ENCODE results near the gene AGER. TPM values are rescaled to one million over a fixed set of nuclear protein-coding genes. Genes with fewer than 3 reads are reported as not detected.

The AGER gene
- total and polyA plus RNA-seq, 9 of the 15 experiments (the other 6 are each of a cell fraction or from before 2014, with no cell fraction given), result 1.2 to 11.5 (median 4.1) TPM

DNA sequence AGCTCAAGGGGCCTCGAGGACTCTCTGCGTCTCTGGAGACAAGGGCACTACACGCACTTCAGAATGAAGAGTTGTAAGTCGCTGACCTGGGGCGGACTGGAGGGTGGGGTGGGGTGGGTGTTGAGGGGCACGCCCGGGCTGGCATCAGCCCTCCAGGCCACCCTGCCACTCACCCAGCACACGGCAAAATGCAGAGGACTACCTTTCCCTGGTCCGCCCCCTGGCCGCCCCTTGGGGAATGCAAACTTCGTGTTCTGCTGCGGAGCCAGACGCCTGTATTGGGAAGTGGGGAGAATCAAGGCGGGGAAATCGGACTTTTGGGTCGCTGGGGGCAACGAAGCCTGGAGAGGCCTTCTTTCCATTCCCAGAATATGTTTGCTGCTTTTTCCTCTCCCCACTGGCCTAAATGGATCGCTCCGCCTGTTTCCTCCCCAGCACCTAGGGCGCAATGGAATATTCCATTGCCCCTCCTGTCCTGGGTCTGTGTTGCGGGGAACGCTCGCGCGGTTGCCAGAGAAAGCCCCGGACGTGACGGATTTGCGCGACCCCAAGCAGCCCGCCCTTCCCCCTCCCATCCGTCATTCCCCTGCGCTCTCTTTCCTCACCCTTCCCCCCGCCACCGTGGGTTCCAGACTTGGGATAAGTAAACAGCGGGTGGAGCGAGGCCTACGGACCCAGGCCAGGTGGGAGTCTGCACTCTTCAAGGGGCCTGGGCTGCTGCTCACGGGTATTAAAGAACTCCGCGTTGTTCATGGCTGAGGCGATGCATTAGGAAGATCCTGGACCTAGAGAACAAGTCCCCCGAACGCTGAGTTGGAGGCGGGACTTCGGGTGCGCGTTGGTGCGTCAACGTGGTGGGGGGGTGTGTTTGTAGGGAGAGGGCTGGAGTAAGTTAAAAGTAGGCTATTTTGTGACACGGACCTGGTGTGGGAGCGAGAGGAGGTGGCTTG is 30.2 kb downstream of the AGER start, which contains the start of gene PPT2 (continued):
- TF ChIP-seq YY1 (IDR thresholded peaks at IDR 0.05; ENCODE audit: borderline replicate concordance in 1 of 3, control insufficient read depth in 1 of 3, extremely low read depth in 1 of 3, insufficient read depth in 3 of 3, insufficient read length in 1 of 3, insufficient replicate concordance in 2 of 3, low read depth in 1 of 3, low read length in 2 of 3), result no peak
- TF ChIP-seq RBM34 (IDR thresholded peaks at IDR 0.05; ENCODE audit: borderline replicate concordance, insufficient read depth, low read length), result no peak
- TF ChIP-seq SMAD1 (IDR thresholded peaks at IDR 0.05; ENCODE audit: low read depth, low read length, partially characterized antibody), result no peak
- TF ChIP-seq ZNF274 (IDR thresholded peaks at IDR 0.05; ENCODE audit: borderline replicate concordance, low read depth, low read length), result no peak
- TF ChIP-seq THRB (CRISPR knock-in tag; conservative IDR thresholded peaks at IDR 0.05), result no peak
- no peak for TF ChIP-seq WHSC1 (IDR thresholded peaks at IDR 0.05; ENCODE audit: low read length)
- TF ChIP-seq NRF1 (conservative IDR thresholded peaks at IDR 0.05 in 1 of 2, IDR thresholded peaks at IDR 0.05 in 1 of 2), result peak; percentile 56 to 59
- TF ChIP-seq, protein P1, sequence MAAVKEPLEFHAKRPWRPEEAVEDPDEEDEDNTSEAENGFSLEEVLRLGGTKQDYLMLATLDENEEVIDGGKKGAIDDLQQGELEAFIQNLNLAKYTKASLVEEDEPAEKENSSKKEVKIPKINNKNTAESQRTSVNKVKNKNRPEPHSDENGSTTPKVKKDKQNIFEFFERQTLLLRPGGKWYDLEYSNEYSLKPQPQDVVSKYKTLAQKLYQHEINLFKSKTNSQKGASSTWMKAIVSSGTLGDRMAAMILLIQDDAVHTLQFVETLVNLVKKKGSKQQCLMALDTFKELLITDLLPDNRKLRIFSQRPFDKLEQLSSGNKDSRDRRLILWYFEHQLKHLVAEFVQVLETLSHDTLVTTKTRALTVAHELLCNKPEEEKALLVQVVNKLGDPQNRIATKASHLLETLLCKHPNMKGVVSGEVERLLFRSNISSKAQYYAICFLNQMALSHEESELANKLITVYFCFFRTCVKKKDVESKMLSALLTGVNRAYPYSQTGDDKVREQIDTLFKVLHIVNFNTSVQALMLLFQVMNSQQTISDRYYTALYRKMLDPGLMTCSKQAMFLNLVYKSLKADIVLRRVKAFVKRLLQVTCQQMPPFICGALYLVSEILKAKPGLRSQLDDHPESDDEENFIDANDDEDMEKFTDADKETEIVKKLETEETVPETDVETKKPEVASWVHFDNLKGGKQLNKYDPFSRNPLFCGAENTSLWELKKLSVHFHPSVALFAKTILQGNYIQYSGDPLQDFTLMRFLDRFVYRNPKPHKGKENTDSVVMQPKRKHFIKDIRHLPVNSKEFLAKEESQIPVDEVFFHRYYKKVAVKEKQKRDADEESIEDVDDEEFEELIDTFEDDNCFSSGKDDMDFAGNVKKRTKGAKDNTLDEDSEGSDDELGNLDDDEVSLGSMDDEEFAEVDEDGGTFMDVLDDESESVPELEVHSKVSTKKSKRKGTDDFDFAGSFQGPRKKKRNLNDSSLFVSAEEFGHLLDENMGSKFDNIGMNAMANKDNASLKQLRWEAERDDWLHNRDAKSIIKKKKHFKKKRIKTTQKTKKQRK (IDR thresholded peaks at IDR 0.05; ENCODE audit: borderline replicate concordance, low read depth, low read length), result no peak
- TF ChIP-seq ZBTB9 (CRISPR knock-in tag; IDR thresholded peaks at IDR 0.05), result no peak
- no peak for TF ChIP-seq HDAC1 (IDR thresholded peaks at IDR 0.05)
- peak in 1 of 2 experiments; percentile 16 for TF ChIP-seq AFF1 (IDR thresholded peaks at IDR 0.05; ENCODE audit: low read depth in 1 of 2, partially characterized antibody in 2 of 2)
- no peak for TF ChIP-seq NCOA4 (IDR thresholded peaks at IDR 0.05; ENCODE audit: partially characterized antibody)
- peak; percentile 94 for TF ChIP-seq GABPA (tag; conservative IDR thresholded peaks at IDR 0.05; ENCODE audit: low read depth)
- no peak for TF ChIP-seq ZNF354B (CRISPR knock-in tag; IDR thresholded peaks at IDR 0.05)
